Effector CD4-positive, alpha-beta T cell (primary cell): ENCODE measurements around the gene SDC4.

Experiments used
- DNase-seq: peaks from one replicate; pipeline ENCODE4 v3.0.0-alpha.2; 2020
- total RNA-seq: gene quantifications from one replicate; lab custom pipeline; 2026; lab: John Stamatoyannopoulos, UW

The SDC4 gene, protein sequence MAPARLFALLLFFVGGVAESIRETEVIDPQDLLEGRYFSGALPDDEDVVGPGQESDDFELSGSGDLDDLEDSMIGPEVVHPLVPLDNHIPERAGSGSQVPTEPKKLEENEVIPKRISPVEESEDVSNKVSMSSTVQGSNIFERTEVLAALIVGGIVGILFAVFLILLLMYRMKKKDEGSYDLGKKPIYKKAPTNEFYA
- 2.8 reads per million, percentile 9 among the genes with 10 or more reads in this experiment for total RNA-seq

DNA sequence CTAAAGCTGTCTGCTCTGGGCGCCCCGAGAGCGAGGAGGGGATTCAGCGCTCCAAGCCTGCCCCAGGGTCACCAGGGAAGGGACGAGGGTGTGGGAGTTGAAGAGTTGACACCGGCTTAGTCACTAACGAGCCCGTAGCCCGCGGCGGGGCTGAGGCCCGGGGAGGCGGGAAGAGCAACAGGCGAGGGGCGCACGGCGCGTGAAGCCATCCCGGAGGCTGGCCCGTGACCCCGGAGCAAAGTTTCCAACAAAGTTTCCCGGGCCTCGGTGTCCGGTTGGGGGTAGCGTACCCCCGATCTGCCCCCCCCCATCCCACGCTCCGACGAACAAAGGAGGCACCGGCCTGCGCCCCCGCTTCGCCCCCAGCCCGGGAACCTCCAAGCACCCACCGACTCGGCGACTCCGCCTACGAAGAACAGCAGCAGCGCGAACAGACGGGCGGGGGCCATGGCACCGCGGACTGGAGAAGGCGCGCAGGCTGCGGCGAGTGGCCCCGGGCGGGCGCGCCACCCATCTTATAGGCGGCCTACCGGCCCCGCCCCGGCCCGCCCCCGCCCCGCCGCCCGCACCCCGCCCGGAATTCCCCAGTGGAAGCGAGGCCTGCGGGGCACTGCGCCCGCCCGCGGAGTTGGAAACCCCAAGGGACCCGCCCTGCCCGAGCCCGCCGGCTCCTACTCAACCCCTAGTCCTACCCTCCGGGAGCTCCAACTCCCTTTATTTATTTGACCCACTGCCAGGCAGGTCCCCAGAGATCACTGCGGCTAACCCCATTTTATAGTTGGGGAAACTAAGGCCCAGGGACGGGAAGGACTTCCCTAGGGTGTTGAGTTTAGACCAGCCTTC, at the start of gene SDC4:
Gene SDC4, minus strand, starts transcription at position 489 of the 843 bp plus-strand sequence. Its CDS starts 40 bp downstream, at position 449.
- DNase-seq = peak; percentile 38

GRCh38 chr20:45395114-45395415, 46.8 kb upstream of the SDC4 start:
- no peak for DNase-seq

DNA sequence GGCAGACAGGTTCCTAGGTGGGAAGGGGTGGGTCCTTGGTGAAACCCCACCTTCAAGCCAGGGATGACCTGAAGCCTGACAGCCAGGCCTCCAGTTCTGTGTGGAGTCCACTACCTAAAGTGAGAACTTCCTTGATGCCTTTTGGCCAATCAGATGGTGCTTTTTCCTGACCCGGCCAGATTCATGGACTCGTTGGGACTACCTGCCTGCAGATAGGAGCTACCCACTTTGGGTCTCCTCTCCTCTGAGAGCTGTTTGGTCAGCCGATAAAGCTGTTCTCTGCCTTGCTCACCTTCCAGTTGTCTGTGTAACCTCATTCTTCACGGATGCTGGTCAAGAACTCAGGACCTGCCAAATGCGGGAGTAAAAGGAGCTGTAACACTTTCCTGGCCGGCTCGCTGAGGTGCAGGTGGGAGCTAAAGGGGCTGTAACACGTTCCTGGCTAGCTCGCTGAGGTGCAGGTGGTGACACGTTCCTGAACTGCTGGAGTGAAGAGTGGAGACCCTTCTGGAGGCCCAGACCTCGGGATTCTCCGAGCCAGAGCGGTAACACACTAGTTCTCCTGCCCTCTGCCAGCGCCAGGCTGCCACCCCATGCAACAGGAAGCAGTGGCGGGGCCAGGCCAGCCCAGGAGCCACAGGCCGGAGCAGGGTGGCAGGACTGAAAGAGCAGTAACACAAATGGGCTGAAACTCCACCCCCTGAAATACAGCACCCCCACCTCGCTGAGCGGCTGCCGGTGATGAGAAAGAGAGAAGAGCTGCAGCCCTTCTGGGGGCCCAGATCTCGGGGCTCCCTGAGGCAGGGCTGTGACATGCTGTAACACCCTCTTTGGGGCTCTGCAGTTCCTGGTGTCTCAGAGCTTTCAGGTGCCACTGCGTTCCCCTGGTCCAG, 46.2 kb upstream of the SDC4 start:
- DNase-seq = no peak

DNA sequence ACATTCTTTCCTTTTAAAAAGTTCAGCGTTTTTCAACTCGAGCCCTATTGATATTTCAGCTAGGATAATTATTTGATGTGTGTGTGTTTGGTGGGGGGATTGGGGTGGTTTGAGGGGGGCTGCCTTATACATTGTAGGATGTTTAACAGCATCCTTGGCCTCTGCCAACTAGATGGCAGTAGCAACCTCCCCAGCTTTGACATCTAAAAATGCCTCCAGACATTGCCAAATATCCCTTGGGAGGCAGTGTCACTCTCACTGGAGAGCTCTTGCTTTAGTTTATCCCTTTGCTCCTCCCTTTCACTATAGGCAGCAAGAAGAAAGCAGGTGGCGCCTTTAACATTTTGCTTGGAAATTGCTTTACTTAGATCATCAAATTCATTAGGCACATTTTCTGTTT, 44.5 kb upstream of the SDC4 start:
- no peak for DNase-seq

- DNase-seq = no peak
Measured at GRCh38 chr20:45391559-45391958, 43.3 kb upstream of the SDC4 start.

- DNase-seq = no peak
Measured at GRCh38 chr20:45390931-45391330, 42.7 kb upstream of the SDC4 start.

DNA sequence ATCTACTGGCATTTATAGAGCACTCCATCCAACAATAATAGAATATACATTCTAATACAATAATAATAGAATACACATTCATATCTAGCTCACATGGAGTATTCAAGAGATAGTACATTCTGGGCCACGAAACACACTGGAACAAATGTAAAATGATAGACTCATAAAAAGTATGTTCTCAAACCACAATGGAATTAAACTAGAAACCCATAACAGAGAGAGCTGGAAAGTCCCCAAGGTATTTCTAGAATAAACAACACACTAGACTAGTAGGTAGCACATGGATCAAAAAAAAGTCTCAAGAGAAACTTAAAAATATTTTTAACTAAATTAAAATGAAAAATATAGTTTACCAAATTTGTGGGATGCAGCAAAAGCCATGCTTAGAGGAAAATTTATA, 39.0 kb upstream of the SDC4 start:
- no peak for DNase-seq

DNA sequence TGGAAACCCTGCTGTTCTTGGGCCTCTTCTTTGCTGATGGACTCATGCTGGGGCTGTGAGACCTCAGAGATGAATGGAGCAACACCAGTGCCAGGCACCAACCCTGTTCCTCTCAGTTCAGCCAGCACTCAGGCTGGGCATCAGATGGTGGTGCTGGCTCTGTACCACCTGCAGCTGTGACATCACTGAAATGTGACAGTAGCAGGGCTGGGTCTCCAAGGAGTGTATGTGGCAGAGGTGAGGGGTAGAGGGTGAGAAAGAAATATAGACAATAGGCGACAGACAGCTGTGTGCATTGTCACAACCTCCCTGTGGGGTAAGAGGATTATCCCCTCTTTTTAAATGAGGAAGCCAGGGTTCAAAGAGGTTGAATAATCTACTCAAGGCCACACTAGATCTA, 30.0 kb upstream of the SDC4 start, which contains the start of gene TP53TG5:
Gene TP53TG5, minus strand, starts transcription at position 135 of the 400 bp plus-strand sequence. Its CDS starts 89 bp downstream, at position 46.
- no peak for DNase-seq

GRCh38 chr20:45377269-45377668, 29.0 kb upstream of the SDC4 start:
- DNase-seq = no peak

DNA sequence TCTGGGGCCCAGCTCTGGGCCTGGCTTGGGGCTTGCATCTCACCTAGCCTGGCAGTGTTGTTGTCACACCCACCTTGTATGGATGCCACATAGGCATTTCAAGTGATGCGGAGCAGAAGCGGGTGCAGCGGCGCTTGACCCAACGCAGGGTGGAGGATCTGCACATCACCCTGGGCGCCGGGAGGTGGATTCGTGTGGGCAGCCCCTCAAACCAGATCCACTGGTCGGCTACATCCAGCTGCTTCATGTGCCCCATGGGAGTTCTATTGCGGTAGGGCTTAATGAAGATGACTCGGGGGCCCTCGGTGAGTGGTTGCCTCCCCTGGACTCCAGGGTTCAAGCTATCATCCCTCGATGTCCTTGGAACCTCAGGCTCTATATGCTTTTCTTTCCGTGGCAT, 26.7 kb upstream of the SDC4 start:
- no peak for DNase-seq

DNA sequence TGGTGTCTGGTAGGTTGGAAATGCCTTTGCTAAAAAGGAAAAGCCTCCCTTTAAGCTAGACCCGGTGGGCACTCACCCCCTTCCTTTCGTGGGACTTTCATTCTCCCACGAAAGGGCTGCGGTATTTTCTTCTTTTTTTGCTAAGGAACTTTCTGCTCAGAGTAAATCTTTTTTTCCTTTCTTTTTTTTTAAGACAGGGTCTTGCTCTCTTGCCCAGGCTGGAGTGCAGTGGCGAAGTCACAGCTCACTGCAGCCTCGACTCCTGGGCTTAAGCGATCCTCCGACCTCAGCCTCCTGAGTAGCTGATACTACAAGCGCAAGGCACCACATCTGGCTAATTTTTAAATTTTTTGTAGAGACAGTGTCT, 25.9 kb upstream of the SDC4 start:
- DNase-seq = no peak

GRCh38 chr20:45373353-45374100, 25.3 kb upstream of the SDC4 start:
- DNase-seq = peak; percentile 85

DNA sequence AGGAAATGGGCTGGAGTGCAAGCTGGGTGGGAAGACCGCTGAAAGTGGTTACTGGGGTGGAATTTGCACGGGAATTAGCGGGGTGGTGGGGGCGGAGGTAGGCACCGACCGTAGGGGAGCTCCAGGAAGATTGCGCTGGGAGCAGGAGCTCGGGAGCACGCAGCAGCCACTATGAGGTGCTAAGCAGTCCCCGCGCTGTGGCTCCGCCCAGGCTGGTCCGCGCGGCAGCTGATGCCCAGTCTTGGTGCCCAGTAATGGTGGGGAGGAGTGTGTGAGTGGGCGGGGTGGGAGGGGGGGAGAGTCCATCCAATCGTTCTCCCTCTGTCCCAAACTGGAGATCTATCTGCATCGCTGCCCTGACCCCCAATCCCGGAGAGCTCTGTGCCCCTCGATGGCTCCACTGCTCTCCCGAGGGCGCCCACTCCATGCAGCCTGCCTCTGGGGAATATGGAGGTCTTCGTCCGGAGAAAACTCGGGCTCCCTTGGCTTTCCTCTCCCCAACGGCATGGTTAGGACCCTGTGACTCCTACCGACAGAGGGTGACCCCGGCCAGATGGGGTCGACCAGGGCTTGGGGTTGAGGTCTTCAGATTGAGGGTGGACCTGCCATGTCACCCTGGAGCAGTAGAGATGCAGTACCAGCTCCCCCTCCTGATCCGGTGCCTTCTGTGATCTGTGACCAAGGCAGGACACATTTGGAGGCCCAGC, 24.6 kb upstream of the SDC4 start:
- DNase-seq = no peak

GRCh38 chr20:45372241-45372640, 24.0 kb upstream of the SDC4 start:
- no peak for DNase-seq

- no peak for DNase-seq
Measured at GRCh38 chr20:45370571-45371160, 22.4 kb upstream of the SDC4 start.

- DNase-seq = peak; percentile 13
Measured at GRCh38 chr20:45368221-45368980, 20.2 kb upstream of the SDC4 start.

- DNase-seq = no peak
Measured at GRCh38 chr20:45367126-45367525, 18.9 kb upstream of the SDC4 start.

GRCh38 chr20:45366631-45367030, 18.4 kb upstream of the SDC4 start:
- DNase-seq = no peak

- DNase-seq = no peak
Measured at GRCh38 chr20:45366192-45366591, 18.0 kb upstream of the SDC4 start.

DNA sequence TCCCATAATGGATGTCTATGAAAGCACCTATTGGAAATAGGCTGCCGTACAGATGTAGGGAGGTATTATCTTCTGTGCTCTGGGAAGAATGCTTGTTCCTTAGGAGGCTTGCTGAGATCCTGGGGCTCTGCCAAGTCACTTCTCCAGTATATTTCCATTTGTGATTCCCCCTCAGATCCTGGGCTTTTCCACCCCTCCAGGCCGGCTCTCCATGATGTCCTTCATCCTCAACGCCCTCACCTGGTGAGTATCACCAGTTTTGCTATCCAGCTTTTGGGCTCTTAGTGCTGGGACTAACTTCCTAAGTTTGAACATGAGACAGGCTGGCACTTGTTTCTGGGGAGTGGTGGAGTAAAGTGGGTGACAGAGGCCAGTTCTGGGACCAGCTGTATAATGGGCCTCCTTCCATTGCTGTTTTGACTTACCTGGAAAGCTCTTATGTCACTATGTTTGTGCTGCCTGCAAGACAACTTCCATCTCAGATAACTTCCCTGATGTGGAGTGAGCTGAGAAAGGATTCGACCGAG, 17.3 kb upstream of the SDC4 start:
- DNase-seq = no peak
